Measurements from ENCODE around the gene STK32B. TPM values are rescaled to one million over a fixed set of nuclear protein-coding genes. Genes with fewer than 3 reads are reported as not detected.
"Not testable (repeated sequence)": the region's sequence is repeated elsewhere in the genome, so short reads cannot be mapped to it uniquely, and the experiment has no call there.

The STK32B gene
- total and polyA plus RNA-seq, 12 donors = 0.12 to 0.68 (median 0.34) TPM

- TF ChIP-seq CTCF (IDR thresholded peaks at IDR 0.05) = no peak
- intact Hi-C loops (cut with DNase I) = loop anchor here in 4 of 10 donors (10.0 kb wide), 2 partner anchors 409 to 759 kb away; no protein-coding TSS in a partner anchor
- WGBS, 2 donors = 46 to 57% methylated on average over 5 of the region's 5 CpGs
Observed at GRCh38 chr4:5055411-5055810, 4.1 kb downstream of the STK32B start.

GRCh38 chr4:5066101-5066500 lies 14.8 kb downstream of the STK32B start:
- no peak for TF ChIP-seq CTCF (IDR thresholded peaks at IDR 0.05)
- 65 to 73% methylated on average over 3 of the region's 3 CpGs for WGBS, 2 donors
- H3K27me3 ChIP-seq = peaks cover 0 to 3% (median 0%) of the 10 kb centered on the region in 7 donors
- no peak overlapping the region for H3K27ac ChIP-seq
- no peak for DNase-seq
- intact Hi-C loops (cut with DNase I) = no loop called here
- no peak for ATAC-seq
- H3K4me1 ChIP-seq = no peaks in the 10 kb centered on the region
- no peaks in the 10 kb centered on the region for H3K36me3 ChIP-seq
- peaks cover 0 to 8% (median 0%) of the 10 kb centered on the region in 11 donors for H3K9me3 ChIP-seq
- H3K4me3 ChIP-seq = no peak overlapping the region

More at GRCh38 chr4:5055411-5055810, 4.1 kb downstream of the STK32B start:
- Histone ChIP-seq H3K27ac (no peak overlapping the region), H3K27me3 (peaks cover 0 to 41% (median 24%) of the 10 kb centered on the region in 7 donors), H3K4me3 (no peak overlapping the region), H3K4me1 (peaks cover 0 to 22% (median 17%) of the 10 kb centered on the region in 9 donors), H3K36me3 (no peaks in the 10 kb centered on the region), H3K9me3 (peaks cover 0 to 12% (median 5%) of the 10 kb centered on the region in 11 donors)
- ATAC-seq (no peak), DNase-seq (no peak)

GRCh38 chr4:5066968-5067367 lies 15.7 kb downstream of the STK32B start:
- H3K9me3 ChIP-seq; H3K4me1 ChIP-seq; DNase-seq; H3K4me3 ChIP-seq; H3K27me3 ChIP-seq; intact Hi-C loops (cut with DNase I); ATAC-seq; H3K36me3 ChIP-seq; H3K27ac ChIP-seq: not testable (repeated sequence)
- 63 to 68% methylated on average over 3 of the region's 3 CpGs for WGBS, 2 donors

GRCh38 chr4:5067908-5068307 lies 16.6 kb downstream of the STK32B start:
- Histone ChIP-seq H3K27ac (no peak overlapping the region), H3K36me3 (no peaks in the 10 kb centered on the region), H3K27me3 (peaks cover 0 to 3% (median 0%) of the 10 kb centered on the region in 7 donors), H3K9me3 (peaks cover 0 to 10% (median 0%) of the 10 kb centered on the region in 11 donors), H3K4me3 (no peak overlapping the region), H3K4me1 (no peaks in the 10 kb centered on the region)
- WGBS, 2 donors = 70 to 96% methylated on average over 3 of the region's 3 CpGs
- intact Hi-C loops (cut with DNase I) = no loop called here
- no peak for TF ChIP-seq CTCF (IDR thresholded peaks at IDR 0.05)
- ATAC-seq (no peak), DNase-seq (no peak)

- Histone ChIP-seq H3K27ac (no peak overlapping the region), H3K4me1 (no peaks in the 10 kb centered on the region), H3K9me3 (peaks cover 0 to 18% (median 0%) of the 10 kb centered on the region in 11 donors), H3K36me3 (no peaks in the 10 kb centered on the region), H3K27me3 (peaks cover 0 to 3% (median 0%) of the 10 kb centered on the region in 7 donors), H3K4me3 (no peak overlapping the region)
- no peak for ATAC-seq
- DNase-seq = no peak
- TF ChIP-seq CTCF (IDR thresholded peaks at IDR 0.05) = no peak
- intact Hi-C loops (cut with DNase I) = no loop called here
- 64 to 67% methylated on average over 5 of the region's 5 CpGs for WGBS, 2 donors
Observed at GRCh38 chr4:5069901-5070300, 18.6 kb downstream of the STK32B start.

Data from heart right ventricle (tissue), 16 donors.